RCC 7860 (cell line): Measurements from ENCODE around the gene FAM163B.
"Not testable (repeated sequence)": the region's sequence is repeated elsewhere in the genome, so short reads cannot be mapped to it uniquely, and the experiment has no call there.

Source experiments
- DNase-seq: peaks from one replicate; pipeline ENCODE4 v3.0.0-alpha.2; 2015; ENCODE audit warnings: low spot score
- FAIRE-seq: peaks from 2 replicates; lab custom pipeline; 2012; peaks lifted over from hg19 to GRCh38; lab: Jason Lieb, UNC

FAM163B gene

DNA sequence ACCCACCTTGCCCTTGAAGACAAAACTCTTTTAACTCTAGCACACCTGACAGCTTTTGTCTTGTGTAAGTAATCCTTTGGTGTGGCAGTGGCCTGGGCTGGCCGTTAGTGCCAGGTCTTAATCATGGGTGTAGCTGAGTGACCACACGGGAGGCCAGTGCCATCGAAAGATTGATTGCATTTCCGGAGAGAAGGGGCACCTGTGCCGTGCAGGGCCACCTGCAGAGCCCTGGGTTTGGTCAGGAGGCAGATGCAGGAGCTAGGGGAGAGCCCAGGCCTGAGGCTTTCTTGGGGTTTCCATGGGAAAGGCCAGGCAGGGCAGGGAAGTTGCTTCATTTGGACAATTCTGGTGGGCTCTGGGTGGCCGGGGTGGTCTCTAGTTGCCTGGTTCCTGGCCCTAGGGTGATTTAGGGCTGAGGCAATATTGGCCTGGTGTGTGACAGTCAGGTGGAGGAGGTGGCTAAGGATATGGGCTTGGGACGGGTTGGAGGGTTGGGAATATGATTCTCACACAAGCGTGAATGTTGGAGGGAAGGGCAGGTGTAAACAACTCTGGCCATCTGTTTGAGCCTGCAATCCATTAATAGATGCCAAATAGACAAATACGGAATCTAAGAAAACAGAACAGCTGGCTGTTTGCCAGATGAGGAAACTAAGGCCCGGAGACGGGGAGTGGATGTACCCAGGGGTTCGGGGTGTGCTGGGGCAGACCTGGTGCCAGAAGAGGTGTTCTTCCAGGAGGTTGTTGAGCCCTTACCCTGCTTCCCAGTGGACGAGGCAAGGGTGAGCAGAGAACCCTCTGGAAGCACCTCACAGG is 31.6 kb upstream of the FAM163B start:
- FAIRE-seq, result no peak
- no peak for DNase-seq

DNA sequence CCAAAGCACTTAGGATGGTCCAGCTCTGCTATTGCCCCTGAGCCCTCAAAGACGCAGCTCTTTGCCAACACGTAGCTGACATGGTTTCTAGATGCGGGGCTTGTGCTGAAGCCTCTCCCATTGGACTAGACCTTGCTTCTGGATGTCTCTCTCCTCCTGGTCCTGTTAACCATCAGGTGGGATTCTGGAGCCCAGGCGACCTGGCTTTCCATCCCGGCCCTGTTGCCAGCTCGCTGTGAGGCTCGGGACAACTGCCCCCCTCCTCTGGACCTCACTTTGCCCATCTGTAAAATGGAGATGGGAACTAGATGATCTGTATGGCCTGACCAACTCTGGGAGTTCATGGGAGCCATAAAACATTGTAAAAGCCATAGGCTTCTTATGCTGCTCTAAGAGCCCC is 31.0 kb upstream of the FAM163B start:
- FAIRE-seq (no peak), DNase-seq (no peak)

DNA sequence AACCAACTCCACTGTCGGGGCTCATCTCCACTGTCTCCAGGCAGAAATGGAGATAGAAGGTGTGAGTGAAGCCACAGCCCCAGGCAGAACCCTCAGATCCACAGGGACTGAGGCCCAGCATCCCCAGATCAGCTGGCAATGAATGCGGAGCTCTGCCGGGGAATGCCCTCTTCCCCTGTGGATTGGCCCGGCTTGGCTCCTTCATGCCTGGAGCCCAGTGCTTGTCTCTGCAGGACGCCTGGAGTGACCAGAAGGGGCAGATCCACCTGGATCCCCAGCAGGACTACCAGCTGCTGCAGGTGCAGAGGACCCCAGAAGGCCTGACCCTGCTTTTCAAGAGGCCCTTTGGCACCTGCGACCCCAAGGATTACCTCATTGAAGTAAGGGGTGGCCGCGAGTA is 30.4 kb upstream of the FAM163B start:
- FAIRE-seq, result no peak
- no peak for DNase-seq

DNA sequence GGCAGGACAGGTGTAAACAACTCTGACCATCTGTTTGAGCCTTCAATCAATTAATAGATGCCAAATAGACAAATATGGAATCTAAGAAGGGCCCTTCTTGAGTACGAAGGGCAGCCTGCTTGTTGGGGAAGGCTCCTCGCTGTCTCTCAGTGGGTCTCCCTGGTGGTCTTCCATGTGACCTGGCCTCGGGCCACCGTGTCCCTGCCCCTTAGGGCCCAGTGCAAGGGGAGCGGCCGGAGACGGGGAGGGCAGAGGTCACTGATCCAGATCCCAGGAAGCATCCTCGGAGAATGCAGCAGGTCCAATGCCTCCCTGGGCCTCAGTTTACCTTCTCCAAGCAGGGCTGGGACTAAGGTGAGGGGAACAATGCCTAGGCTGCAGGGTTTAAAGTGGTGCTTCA is 29.5 kb upstream of the FAM163B start:
- FAIRE-seq (no peak), DNase-seq (no peak)

DNA sequence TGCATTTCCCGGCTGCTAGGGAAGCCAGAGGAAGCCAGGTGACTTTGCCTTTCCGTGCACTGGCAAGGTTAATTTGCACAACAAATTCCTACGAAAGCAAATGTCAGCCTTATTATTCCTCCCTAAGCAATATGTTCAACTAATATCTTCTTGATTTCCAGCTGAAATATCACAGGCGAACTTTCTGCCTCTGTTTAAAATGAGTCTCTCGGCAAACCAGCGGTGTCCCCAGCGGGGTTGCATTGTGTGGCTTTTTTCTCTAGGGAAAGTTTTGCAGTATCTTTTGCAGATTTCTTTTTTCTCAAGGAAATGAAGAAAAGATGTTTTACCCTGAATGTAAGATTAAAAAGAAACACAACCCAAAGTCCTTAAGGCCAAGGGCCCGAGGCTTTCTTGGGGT is 28.9 kb upstream of the FAM163B start:
- FAIRE-seq, result no peak
- DNase-seq, result no peak

DNA sequence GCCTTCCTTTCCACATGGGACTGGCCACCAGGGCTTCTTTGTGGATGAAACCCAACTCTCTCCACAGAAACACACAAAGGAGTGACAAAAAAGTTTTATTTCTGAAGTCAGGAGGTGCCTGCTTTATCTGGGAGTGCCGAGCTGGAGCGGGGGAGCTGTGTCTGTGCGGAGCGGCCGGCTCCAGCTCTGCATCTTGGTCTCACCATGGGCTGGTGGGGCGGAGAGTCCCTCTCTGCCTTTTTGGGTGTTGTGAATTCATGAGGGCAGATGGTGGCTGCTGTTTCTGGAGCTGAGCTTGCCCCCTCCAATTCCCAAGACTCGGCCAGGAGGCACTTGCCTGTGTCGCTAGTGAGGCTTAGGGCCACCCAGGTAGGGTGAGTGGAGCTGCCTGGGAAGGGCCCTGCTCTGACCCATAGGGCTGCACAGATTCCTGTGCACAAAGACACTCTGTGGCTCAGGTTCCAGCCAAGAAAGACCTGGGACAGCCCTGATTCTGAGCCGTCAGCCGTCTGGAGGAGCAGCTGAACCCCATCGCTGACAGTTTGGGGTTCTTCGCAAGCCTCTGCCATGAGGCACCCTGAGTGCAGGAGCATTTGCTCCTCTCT is 28.4 kb upstream of the FAM163B start:
- no peak for FAIRE-seq
- DNase-seq, result no peak

DNA sequence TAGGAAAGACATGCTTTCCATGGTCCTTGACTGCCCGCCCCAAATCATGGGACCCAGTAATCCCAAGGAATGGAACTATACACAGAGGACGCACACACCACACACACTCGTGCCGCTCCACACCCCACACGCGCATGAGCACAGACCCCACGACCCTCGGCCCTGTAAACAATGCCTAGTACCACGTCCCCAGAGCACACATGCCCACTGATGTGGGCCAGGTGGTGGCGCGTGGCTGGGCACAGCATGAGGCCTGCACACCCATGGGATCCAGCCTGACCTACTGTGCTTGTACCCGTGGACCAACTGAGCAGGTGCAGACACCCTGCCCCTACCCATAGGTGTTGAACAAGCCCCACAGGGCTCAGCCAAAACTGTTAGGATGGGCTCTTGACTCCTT is 27.7 kb upstream of the FAM163B start:
- FAIRE-seq, result no peak
- DNase-seq, result no peak

DNA sequence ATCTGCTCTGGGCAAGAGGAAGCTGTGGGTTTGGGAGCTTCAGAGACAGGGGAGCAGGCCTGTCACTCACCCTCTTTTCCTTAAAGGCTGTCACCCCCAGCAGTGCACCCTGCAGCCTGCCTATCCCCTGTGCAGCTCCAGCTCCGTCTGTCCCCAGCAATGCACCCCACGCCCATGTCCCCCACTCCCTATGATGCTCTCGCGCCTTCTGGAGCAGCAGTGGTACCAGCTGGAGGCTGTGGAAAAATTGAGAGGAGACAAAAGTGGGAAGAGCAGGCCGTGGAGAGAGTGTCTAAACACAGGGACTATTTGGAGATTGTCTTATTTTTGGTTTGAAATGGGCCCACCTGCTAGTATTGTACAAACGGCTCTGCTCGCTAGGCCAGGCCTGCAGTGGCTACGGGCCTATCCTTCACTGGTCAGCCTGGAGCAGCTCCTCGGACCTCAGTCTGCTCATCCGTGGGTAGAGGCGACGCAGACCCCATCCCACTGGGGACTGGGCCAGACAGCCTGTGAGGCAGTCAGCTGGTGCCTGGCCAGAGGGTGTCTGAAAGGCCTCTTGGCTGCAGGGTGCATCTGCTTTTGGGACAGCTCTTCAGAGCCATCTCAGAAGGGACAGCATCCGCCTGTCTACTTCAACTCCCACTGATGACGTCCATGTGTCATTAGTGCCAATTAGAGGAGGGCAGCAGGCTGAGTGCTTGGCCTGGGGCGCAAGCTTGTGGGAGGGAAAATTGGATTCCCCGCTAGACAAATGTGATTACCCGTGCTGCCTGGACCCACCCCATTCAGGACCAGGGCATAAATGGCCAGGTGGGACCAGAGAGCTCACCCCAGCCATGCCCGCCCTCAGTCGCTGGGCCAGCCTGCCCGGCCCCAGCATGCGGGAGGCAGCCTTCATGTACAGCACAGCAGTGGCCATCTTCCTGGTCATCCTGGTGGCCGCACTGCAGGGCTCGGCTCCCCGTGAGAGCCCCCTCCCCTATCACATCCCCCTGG is 26.6 kb upstream of the FAM163B start, which contains the start of gene DBH:
DBH (plus strand) TSS at position 831 of the 999 bp plus-strand sequence; CDS start at position 840, 9 bp downstream.
- DNase-seq (no peak), FAIRE-seq (no peak)

DNA sequence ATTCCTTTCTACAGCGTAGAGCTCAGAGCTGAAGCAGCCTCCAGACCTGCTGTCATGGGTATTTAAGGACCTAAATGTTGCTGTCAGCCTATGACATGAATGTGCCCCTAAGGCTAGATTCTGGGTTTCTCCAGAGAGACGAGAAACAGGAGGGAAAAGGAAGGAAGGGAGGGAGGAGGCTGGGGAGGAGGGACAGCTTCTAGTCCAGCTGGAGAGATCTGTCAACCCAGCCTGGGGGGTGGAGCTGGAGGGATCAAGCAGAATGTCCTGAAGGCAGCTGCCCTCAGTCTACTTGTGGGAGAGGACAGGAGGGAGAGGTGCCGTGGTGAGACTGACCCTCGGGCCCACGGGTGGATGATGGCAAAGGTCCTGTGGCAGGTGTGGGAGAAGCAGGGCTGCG is 25.9 kb upstream of the FAM163B start:
- DNase-seq (no peak), FAIRE-seq (no peak)

DNA sequence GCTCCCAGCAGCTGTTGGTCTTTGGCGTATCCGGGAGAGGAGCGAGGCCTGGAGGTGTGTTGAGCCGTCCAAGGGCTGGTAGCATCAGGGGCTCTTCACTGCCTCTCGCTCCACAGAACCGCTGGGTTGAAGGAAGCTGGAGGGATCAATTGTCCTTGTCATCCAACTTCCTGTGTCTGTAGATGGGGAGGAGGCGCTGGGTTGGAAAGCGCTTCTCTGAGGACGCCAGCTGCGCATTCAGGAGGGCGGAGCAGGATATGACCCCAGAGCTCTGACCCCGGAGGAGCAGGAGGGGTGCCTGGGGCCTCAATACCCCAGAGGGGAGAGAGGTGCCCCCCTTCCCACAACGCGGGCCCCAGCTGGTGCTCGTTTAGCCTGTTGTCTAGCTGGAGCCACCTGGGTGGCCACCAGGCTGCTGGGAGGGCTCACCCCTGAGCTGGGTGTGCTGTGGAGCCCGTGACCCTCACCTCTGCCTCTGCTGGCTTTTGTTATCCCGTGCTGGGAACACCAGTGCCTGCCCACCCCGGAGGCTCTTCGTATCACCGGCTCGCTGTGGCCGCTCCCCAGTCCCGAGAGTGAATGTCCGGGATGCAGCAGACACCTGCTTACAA is 25.0 kb upstream of the FAM163B start:
- FAIRE-seq (no peak), DNase-seq (no peak)

DNA sequence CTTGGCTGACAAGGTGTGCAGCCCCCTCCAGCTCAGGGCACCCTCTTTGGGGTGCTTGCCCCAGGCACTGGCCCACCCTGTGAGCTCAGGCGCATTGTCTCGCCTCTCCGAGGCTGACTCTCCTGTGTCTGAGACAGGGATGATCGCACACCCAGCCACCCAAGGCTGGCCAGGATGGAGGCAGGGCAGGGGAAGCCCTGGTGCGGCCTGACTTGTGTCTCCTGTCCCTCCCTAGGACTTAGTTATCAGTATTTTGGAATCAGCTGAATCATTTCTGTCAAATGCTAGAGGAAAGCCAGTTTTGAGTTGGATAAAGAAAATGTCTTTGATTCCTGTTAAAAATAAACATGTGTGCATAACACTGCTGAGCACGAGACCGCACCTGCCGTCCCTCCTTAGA is 24.5 kb upstream of the FAM163B start:
- DNase-seq (no peak), FAIRE-seq (no peak)

DNA sequence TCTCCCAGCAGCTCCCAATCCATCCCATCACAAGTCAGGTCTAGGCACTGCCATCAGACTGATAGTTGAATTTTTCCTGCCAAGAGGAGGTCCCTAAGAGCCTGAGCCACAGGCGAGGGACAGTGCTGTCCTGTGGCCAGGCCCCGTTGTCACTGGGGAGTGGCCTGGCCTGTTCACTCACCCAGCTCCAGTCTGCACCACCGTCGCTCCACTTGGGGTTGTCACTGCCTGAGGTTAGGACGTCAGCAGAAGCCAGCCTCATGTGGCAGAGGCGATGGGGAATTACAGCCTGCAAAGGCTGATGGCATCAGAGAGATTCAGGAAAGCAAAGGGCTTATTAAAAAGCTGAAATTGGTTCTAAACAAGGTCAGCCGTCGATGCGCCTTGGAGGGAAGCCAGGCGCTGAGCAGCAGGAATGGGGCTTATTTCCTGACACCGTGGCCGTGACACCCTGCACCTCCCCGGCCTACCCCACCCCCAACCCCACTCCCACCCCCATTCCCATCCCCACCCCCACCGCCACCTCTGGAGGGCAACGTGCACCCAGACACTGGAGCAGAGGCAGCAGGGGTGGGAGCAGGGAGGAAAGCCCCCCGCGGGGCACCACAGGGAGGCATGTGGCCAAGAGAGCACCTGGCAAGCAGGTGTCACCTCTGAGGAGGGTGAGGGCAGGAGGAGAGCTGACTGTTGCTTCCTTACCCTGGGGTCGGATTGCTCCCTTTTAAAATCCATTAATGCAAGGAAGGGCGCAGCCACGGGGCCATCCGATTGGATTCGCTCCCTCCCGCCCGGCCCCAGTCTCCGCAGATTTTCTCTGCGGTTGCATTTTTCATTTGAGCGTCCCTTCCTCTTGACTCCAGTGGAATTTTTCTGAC is 23.9 kb upstream of the FAM163B start:
- FAIRE-seq, result no peak
- no peak for DNase-seq

DNA sequence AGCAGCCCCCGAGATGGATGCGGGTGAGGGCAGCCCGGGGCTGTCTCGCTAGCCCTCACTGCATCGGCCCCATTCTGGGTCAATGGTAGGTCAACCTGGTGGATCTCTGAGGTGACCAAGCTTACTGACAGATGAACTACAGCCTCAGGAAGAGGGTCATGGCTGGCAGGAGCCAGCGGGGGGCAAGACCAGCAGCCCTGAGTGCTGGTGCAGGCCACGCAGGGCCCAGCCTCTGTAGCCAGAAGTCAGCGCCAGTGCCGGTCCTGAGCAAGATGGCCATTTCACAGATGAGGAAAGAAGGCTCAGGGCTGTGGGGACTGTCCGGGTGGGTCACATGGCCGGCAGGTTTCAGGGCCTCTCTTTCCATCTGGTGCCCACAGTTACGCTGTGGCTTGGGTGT is 21.9 kb upstream of the FAM163B start:
- FAIRE-seq (no peak), DNase-seq (no peak)

DNA sequence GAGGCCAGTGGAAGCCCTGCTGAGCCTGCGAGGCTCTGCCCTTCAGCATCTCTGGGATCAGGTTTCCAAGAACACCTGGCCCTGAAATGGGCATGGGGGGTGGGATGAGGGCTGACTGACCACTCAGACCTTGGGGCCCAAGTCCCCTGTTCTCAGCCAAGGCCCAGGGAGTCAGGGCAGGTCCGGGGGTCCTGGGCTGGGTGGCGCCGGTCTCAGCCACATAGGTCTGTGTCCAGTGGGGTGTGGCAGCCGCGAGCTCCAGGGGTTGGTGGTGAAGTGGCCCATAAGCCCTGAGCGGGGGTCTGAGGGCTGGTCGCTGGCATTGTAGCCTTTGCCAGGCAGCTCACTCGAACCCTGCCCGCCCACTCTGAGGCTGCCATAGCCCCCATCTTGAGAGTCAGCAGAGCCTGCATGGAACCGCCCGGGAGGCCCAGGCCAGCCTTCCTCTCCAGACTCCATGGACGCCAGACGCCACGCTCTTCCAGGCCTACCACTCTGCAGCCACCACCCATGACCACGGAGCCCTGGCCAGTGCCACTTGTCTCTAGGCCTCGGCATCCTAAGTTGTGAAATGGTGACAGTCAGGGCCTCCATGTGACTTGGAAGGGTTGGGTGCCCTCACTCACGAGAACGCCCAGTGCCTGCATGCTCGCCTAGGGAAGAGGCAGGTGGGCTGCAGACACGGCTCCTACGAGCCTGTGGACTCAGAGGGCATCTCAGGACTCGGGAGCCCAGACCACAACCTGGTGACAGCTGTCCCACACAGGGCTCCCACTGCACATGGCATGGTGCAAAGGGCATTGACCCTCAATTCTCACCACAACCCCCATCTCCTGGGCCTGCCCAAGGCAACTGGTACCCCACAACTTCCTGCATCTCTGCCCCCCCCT is 20.3 kb upstream of the FAM163B start:
- DNase-seq, result no peak
- no peak for FAIRE-seq

DNA sequence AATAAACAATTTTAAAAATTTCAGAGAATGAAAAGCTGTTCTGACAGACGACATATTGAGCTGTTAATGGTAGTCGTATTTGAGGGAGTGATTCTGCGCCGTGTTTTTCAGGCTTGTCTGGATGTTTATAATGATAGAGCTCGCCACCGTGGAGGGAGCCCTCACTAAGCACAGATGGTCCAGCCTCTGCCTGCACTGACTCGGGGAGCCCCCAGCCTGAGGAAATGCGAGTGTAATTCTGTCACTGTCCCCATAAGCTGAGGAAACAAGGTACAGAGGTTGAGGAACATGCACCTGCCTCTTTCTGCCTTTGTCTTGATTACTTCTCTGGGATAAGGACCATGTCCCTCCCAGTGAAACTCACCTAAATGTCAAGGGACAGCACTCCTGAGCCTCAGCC is 19.6 kb upstream of the FAM163B start:
- FAIRE-seq, result no peak

DNA sequence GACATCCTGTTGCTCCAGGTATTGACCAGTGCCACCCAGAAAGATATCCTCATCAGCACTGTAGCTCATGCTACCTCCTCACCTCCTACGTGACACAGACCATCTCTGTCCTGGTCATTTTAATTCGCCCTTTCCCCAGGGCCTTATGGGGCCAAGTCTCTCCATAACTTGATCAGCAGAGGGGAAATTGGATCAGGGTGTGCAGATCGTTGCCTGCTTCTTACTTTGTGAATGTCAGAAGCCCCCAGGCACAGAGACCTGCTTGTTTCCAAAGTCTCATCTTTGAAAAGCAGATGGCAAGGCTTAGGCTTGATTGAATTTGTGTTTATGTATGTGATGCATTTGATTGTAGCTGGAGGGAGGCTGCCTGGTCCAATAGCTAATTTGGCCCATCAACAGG is 18.2 kb upstream of the FAM163B start:
- DNase-seq (no peak), FAIRE-seq (no peak)

More for the DNA sequence above, 19.6 kb upstream of the FAM163B start:
- no peak for DNase-seq

DNA sequence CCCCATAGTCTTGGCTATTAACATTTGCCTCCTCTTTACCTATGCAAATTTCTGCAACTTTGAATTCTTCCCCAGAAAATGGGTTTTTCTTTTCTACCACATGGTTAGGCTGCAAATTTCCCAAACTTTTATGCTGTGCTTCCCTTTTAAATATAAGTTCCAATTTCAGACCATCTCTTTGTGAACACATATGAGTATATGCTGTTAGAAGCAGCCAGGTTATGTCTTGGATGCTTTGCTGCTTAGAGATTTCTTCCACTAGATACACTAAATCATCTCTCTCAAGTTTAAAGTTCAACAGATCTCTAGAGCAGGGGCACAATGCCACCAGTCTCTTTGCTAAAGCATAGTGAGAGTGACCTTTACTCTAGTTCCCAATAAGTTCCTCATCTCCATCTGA is 16.8 kb upstream of the FAM163B start:
- not testable (repeated sequence) for FAIRE-seq, DNase-seq

DNA sequence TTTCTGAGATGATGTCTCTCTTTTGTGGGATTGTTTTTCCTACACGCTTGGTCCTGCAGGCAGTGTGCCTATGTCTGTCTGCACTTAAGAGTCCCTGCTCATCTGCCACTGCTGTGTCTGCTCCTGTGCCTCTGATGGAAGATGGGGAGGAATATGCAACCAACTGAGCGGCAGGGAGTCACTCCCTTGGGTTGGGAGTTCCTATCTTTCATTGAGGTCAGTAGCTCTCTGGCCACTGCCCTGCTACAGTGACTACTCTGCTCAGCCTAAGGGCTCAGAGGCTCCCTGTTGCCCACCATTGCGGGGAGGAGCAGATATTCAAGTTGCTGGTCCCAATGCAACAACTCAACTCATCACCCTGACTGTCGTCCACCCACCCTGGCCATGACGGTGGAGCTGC is 13.4 kb upstream of the FAM163B start:
- no peak for DNase-seq
- no peak for FAIRE-seq

DNA sequence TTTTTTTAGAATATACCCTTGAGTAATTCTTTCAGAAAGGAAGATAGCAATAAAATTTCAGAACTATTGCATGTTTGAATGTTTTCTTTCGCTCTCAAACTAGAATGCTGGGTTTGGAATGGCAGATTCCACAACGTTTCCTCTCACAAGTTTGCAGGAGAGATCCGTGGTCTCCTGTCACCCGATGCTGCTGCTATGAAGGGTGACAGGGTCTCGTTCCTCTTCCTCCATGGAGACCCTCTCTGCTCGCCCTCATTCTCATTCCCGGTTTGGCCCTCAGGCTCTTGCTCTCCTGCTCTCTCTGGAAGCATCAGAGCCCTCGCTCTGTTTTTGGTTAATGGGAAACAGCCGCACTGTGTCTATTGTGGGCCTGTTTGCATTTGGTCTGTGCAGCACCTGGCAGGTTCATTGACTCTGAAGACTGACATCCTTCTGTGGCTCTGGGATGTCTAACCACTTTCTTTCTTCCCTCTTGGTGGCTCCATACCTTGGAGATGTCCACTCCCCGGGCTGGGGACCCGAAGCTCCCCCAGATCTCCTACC is 12.6 kb upstream of the FAM163B start:
- no peak for DNase-seq
- no peak for FAIRE-seq
